DMS 273 treated with DMSO at 0.1 percent for 48 hours (cell line): ENCODE data around the gene RBP7.
"Not testable (repeated sequence)": the region's sequence is repeated elsewhere in the genome, so short reads cannot be mapped to it uniquely, and the experiment has no call there.

Experiments
- DNase-seq: peaks from one replicate; lab custom pipeline; 2025; lab: John Stamatoyannopoulos, UW

Gene RBP7

GRCh38 chr1:9996624-9997582, at the start of gene RBP7:
RBP7 (plus strand) TSS chr1:9997228; CDS start chr1:9997259, 31 bp downstream.
- no peak for DNase-seq

GRCh38 chr1:9957726-9958125, 39.3 kb upstream of the RBP7 start:
- DNase-seq: no peak

- DNase-seq: no peak
These were observed 37.0 kb upstream of the RBP7 start for GRCh38 chr1:9960011-9960410.

- DNase-seq: peak; percentile 82
These were observed 36.1 kb upstream of the RBP7 start for GRCh38 chr1:9960706-9961562.

GRCh38 chr1:9984253-9984652, 12.8 kb upstream of the RBP7 start:
- no peak for DNase-seq

- no peak for DNase-seq
These were observed 12.0 kb upstream of the RBP7 start for GRCh38 chr1:9985001-9985400.

- DNase-seq: no peak
These were observed 7.3 kb upstream of the RBP7 start for GRCh38 chr1:9989773-9990172.

GRCh38 chr1:9990944-9991343, 6.1 kb upstream of the RBP7 start:
- DNase-seq: no peak

- no peak for DNase-seq
These were observed 4.1 kb upstream of the RBP7 start for GRCh38 chr1:9992910-9993309.

- no peak for DNase-seq
These were observed 3.4 kb upstream of the RBP7 start for GRCh38 chr1:9993561-9994075.

GRCh38 chr1:10001016-10001665, 4.1 kb downstream of the RBP7 start:
- no peak for DNase-seq

- not testable (repeated sequence) for DNase-seq
These were observed 8.2 kb downstream of the RBP7 start for GRCh38 chr1:10005248-10005647.

- DNase-seq: no peak
These were observed 10.1 kb downstream of the RBP7 start for GRCh38 chr1:10007169-10007568.

- DNase-seq: no peak
These were observed 17.0 kb downstream of the RBP7 start for GRCh38 chr1:10014016-10014415.

- no peak for DNase-seq
These were observed 22.5 kb downstream of the RBP7 start for GRCh38 chr1:10019561-10019960.

GRCh38 chr1:10020086-10020485, 23.1 kb downstream of the RBP7 start:
- no peak for DNase-seq

- DNase-seq: not testable (repeated sequence)
These were observed 23.6 kb downstream of the RBP7 start for GRCh38 chr1:10020678-10021077.

GRCh38 chr1:10021992-10022391, 25.0 kb downstream of the RBP7 start:
- not testable (repeated sequence) for DNase-seq

GRCh38 chr1:10022656-10023055, 25.6 kb downstream of the RBP7 start:
- no peak for DNase-seq

GRCh38 chr1:10025354-10025753, 28.3 kb downstream of the RBP7 start:
- no peak for DNase-seq

- no peak for DNase-seq
These were observed 30.0 kb downstream of the RBP7 start for GRCh38 chr1:10027027-10027426.

- DNase-seq: not testable (repeated sequence)
These were observed 32.0 kb downstream of the RBP7 start for GRCh38 chr1:10028956-10029500.
